Dedifferentiated amniotic fluid mesenchymal stem cell (primary cell): Measurements from ENCODE around the gene TMEM88.
A peak's percentile ranks its signal among the peaks of the same experiment; 100 is the strongest.
"Not testable (repeated sequence)": the region's sequence is repeated elsewhere in the genome, so short reads cannot be mapped to it uniquely, and the experiment has no call there.

ENCODE experiments used
- DNase-seq: peaks from one replicate; pipeline ENCODE4 v3.0.0-alpha.2; 2016; ENCODE audit errors: extremely low spot score

The TMEM88 gene, protein sequence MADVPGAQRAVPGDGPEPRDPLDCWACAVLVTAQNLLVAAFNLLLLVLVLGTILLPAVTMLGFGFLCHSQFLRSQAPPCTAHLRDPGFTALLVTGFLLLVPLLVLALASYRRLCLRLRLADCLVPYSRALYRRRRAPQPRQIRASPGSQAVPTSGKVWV

DNA sequence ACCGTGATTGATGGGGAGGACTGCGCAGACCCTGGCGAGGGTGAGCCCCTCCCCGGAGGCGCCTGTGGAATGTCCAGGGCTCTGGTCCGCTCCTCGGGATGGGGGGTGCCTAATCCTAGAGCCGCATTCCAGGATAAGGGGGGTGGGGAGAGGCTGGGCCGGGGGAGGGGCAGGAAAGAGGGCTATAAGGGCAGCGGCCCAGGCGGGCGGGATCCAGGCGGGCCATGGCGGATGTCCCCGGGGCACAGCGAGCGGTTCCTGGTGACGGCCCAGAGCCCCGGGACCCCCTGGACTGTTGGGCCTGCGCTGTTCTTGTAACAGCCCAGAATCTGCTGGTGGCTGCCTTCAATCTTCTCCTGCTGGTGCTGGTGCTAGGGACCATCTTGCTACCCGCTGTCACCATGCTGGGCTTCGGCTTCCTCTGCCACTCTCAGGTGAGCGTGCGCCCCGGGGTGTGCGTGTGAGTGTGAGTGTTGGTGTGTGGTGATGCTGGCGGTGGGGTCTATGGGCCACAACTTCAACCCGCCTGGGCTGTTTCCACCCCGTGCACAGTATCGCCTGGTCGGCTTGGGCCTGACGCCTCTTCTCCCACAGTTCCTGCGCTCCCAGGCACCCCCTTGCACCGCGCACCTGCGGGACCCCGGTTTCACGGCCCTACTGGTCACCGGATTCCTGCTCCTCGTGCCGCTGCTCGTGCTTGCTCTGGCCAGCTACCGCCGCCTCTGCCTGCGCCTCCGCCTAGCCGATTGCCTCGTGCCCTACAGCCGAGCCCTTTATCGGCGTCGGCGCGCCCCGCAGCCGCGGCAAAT lies at the start of gene TMEM88:
TMEM88 (plus strand) TSS at position 216 of the 809 bp plus-strand sequence; CDS start at position 225, 9 bp downstream.
- no peak for DNase-seq

DNA sequence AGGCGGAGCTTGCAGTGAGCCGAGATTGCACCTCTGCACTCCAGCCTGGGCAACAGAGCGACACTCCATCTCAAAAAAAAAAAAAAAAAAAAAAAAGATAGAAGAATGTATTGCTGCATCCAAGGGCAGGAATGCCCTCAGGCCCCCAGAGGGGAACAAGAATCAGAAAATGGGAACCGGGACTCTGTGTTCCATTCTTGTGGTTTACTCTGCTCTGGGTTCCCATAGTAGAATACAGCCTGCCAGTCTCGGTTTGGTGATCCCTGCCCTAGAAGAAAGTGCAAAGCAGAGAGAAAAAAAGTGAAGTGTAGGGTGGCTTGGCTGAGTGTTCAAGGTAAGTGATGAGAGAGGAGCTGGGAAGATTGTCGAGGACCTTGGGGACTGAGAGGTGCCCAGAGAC lies 48.3 kb upstream of the TMEM88 start:
- no peak for DNase-seq

DNA sequence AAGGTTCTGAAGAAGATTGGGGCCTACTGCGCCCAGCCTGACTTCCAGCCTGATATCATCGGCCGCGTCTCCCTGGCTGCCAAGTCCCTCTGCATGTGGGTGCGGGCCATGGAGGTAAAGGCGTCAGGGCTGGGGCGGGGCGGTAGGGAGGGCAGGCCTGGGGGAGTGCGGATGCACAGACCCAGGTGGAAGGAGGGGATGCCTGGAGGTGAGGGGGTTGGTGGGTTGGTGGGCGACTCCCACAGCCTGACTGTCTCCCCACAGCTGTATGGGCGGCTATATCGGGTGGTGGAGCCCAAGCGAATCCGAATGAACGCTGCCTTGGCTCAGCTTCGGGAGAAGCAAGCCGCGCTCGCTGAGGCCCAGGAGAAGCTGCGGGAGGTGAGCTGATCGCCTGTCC lies 47.7 kb upstream of the TMEM88 start:
- no peak for DNase-seq

DNA sequence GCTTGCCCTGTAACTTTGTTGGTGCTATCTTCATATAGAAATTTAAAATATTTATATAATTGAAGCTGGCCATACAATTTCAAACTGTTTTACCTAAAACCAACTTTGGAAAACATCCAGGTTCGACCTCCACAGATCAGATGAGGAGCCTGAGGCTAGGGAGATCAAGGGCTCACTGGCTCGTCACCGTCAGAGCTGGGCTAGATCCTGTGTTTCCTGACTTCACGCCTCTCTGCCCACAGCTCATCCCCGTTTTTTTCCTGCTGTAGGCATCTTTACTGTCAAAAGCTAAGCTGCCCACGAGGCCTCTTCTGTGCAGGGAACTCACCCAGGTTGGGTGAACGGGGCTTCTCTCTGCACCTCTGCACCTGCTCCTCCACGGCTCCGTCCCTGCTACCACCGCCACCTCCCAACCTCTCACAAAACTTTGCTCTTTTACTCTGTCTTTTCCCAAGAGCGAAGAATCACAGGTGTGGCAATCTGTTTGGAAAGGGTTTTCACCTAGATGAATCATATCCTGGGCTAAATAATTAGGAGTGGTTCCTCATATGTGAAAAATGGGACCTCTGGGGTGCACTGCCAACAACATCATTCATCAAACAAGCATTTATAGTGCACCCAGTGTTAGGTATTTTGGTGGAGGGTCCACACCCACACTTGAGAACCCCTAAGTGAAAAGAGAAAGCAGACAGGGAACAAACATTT lies 45.6 kb upstream of the TMEM88 start:
- no peak for DNase-seq

DNA sequence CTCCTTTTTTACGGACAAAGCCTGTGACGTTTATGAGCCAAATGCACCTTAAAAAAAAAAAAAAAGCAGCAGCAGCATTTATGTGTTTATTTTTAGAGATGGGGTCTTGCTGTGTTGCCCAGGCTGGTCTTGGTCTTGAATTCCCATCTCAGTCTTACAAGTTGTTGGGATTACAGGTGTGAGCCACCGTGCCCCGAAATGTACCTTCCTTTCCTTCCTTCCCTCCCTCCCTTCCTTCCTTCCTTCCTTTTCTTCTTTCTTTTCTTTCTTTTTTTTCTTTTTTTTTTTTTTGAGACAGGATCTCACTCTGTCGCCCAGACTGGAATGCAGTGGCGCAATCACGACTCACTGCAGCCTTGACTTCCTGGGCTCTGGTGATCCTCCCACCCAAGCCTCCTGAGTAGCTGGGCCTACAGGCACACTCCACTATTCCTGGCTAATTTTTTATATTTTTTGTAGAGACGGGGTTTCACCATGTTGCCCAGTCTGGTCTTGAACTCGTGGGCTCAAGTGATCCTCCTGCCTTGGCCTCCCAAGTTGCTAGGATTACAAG lies 45.0 kb upstream of the TMEM88 start:
- DNase-seq: not testable (repeated sequence)

DNA sequence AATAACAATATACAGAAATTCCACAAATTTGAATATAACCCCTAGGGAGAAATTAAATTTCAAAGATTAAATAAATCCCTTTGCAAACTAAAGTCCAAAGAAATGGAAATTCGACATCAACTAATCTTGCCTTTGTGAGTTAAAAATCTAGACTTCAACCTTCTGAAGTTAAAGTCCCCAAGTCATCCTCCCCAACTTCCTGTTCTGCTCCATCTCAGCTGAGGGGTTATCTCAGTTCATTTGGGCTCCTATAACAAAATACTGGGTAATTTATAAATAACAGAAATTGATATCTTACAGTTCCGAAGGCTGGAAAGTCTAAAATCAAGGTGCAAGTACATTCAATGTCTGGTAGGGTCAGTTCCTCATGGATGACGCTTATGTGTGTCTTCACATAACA lies 43.6 kb upstream of the TMEM88 start:
- DNase-seq: no peak

DNA sequence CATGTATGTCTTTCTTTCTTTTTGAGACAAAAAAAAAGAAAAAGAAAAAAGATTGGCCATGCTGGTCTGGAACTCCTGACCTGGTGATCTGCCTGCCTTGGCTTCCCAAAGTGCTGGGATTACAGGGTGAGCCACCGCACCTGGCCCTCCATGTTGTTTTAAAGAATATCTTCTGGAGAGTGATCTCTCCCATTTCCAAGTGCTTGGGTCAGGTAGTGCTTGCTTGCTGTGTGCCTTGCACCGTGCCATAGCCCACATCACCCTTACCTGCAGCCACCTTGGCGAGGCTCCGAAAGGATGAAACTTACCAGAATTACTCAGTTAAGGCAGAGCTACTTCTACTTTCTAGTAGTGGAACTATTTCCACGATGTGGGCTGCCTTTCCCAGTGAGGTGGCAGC lies 39.9 kb upstream of the TMEM88 start:
- no peak for DNase-seq

DNA sequence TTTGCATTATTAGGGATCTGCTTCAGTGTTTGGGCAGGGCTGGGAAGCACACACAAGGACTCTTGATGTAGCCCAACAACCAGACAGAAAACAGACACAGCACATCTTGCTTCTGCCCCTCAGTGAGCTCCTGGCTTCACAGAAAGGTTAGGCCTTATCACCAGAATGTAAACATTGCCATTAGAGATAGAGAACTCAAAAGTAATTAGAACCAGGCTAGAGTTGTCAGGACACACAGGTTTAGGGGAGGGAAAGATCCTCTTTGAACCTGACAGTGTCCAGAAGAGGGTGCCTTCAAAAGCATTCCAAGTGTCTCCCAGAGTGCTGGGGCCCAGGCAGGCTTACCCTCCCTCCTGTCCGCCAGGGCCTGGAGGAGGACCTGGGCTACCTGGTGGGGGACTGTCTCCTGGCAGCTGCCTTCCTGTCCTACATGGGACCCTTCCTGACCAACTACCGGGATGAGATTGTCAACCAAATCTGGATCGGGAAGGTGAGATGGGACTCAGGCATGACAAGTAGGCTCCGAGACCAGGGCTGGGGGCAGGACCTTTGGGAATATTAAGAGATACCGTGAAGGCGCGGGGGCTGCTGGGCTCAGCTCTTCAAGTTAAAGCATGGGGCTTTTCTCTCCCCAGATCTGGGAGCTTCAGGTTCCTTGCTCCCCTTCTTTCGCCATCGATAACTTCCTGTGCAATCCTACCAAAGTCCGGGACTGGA lies 37.8 kb upstream of the TMEM88 start:
- no peak for DNase-seq

DNA sequence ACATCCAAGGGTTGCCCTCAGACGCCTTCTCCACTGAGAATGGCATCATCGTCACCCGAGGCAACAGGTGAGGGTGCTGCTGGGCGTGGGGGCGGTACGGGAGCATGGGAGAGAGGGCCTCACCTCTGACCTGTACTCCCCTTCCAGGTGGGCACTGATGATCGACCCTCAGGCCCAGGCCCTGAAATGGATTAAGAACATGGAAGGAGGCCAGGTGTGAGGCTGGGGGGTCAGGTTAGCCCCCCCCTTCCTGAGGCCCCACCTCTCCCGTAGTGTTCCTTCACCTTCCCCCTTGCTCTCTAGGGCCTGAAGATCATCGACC lies 37.3 kb upstream of the TMEM88 start:
- no peak for DNase-seq

DNA sequence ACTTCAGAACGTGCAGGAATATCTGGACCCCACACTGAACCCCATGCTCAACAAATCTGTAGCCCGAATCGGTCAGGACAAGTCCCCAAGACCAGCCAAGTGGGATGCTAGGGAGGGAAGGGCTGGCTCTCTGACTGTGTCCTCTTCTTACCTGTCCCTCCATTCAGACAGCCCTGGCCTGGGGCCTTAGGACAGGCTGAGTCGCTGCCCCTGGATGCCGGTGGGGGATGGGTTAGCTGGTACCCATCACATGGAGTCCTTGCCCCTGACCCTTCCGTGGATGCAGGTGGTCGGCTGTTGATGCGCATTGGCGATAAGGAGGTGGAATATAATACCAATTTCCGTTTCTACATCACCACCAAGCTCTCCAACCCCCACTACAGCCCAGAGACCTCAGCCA lies 36.8 kb upstream of the TMEM88 start:
- no peak for DNase-seq

DNA sequence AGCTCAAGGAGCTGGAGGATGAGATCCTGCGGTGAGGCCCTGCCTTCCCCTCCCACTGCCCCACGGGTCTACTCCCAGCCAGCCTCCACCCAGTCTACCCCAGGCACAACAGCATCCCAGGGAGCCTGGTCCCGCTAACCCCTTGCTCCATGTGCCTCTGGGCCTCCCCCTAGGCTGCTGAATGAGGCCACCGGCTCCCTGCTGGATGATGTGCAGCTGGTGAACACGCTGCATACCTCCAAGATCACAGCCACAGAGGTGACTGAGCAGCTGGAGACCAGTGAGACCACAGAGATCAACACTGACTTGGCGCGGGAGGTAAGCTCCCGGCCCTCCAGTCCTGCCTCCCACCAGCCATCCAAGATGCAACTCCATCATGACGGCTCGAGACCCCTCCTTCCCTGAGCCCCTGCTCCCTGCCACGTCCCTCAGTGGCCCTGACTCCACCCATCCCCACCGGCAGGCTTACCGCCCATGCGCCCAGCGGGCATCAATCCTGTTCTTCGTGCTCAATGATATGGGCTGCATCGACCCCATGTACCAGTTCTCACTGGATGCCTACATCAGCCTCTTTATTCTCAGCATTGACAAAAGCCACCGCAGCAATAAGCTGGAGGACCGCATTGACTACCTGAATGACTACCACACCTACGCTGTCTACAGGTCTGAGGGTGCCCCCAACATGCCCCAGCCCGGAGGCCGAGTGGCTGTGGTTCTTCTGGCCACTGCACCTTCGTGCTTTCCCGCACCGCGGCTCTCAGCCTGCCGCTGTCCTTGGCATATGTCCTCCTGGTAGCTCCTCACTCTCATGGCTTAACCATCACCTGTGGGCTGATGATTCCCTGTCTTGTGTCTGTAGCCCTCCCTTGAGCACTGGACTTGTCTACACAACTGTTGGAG lies 35.9 kb upstream of the TMEM88 start:
- no peak for DNase-seq

DNA sequence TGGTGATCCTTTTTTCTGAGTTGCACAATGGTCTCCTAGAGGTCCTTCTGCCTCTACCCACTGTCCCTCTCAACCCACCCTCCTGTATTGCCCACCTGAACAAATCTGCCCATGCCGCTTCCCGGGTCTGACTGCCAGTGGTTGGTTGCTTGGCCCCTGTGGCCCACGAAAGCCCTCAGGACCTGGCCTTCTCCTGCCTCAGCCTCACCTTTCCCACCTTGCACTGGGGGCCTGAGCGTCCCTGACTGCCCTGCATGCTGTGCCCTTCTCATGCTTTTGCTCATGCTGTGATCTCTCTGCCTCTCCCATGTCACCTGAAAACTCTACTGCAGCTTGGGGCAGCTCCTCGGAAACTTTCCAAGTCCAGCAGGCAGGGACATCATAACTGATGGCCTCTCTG lies 34.6 kb upstream of the TMEM88 start:
- no peak for DNase-seq

DNA sequence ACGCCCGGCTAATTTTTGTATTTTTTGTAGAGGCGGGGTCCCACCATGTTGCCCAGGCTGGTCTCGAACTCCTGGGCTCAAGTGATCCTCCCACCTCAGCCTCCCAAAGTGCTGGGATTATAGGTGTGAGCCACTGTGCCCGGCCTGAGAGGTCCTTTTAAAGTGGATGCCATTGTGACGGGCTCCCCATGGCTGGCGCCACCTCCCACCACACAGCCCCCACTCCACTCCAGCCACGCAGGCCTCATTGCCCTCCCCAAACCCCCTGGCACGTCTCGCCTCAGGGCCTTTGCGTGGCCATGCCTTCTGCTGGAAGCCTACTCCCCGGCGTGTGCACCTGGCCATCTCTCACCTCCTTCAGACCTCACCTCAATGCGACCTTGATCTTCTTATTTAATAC lies 32.7 kb upstream of the TMEM88 start:
- DNase-seq: no peak

DNA sequence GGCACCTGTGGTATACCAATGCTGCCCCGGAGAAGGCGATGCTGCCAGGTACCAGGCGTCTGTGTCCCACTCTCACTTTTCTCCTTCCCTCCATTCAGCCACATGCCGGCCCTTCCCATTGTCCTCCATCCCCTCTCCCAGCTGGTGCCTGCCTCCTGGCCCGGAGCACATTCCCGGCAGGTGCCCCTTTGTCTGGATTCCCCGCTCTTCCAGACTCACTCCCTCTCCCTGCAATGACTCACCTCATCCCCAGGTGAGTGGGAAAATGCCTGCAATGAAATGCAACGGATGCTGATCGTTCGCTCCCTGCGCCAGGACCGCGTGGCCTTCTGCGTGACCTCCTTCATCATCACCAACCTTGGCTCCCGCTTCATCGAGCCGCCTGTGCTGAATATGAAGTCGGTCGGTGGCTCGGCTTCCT lies 31.3 kb upstream of the TMEM88 start:
- no peak for DNase-seq

DNA sequence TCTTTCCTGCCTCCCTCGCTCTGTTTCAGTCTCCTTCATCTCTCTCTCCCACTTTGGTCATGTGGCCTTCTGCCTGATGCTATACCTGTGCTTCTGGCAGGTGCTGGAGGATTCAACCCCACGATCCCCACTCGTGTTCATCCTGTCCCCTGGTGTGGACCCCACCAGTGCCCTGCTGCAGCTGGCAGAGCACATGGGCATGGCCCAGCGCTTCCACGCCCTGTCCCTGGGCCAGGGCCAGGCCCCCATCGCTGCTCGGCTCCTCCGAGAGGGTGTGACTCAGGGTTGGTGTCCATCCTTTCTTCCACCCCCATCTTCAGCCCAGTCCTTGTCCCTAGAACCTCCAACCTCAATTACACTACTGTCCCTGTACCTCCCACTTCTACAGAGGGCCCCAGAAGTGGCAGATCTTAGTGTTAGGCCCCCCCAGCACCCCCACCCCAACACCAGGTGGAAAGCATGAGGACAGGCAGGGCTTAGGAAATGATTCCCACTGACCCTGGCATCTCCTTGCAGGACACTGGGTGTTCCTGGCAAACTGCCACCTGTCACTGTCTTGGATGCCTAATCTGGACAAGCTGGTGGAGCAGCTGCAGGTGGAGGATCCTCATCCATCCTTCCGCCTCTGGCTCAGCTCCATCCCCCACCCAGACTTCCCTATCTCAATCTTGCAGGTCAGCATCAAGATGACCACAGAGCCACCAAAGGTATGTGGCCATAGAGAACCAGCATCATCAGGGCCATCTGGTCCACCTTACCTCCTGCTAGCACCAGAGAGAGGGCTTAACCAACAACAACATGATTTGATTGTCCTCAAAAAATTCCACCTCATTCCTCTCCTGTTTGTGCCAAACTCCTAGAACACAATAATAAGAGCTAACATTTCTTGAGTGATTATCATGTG lies 30.6 kb upstream of the TMEM88 start:
- no peak for DNase-seq

DNA sequence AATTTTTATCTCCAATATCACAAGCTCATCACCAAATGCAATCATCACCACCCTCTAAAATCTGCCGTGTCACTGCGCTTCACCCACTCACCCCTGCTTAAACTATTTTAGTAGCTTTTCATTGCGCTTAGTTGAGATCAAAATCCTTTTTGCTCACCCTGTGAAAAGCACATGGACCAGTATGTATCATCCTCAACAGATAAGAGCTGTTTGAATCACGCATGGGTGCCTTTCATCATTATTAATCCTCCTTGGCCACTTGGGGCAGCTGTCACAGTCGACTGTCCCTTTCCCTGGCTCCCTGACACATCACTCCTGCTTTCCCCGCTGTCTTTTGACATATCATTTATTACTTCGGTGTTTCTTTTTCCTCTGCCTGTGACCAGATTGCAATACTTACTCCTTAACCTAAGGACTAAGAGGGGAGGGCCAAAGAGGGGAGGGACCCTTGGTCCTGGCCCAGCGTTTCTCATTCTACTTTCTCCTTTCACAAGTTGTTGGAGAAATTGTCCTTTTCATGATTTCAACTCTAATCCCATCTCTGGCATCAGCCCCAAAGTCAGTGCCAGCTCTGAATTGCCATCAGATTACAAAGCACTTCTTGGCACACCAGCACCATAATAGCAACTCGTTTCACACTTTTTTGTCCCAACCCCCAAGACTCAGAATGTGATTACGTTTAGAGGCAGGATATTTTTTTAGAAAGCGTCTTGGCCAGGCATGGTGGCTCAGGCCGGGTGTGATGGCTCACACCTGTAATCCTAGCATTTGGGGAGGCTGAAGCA lies 29.5 kb upstream of the TMEM88 start:
- peak; percentile 21 for DNase-seq

DNA sequence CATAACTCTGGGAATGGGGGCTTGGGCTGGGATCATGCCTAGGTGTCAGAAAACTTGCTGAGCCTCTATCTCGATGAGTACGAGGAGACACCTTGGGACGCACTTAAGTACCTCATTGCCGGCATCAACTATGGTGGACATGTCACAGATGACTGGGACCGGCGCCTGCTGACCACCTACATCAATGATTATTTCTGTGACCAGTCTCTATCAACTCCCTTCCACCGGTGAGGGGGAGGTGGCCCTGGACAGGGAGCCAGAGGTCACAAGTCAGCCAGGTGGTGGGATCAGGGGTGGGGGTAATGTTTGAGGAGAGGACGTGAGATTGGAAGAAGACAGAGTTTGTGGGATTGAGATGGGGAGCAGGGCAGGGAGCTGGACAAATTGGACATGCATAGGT lies 24.2 kb upstream of the TMEM88 start:
- no peak for DNase-seq

DNA sequence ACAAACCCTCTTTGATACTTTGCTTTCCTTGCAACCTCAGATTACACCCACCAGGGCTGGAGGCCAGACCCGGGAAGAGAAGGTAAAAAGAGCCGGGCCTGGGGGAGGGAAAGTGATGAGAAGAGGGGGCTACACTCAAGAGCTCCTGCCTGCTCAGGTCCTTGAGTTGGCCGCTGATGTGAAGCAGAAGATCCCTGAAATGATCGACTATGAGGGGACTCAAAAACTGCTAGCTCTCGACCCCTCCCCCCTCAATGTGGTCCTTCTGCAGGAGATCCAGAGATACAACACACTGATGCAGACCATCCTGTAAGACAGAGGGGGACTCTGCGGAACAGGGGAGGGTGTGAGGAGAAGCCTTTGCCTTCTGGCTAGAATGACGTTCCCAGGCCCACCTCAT lies 23.6 kb upstream of the TMEM88 start:
- DNase-seq: no peak

DNA sequence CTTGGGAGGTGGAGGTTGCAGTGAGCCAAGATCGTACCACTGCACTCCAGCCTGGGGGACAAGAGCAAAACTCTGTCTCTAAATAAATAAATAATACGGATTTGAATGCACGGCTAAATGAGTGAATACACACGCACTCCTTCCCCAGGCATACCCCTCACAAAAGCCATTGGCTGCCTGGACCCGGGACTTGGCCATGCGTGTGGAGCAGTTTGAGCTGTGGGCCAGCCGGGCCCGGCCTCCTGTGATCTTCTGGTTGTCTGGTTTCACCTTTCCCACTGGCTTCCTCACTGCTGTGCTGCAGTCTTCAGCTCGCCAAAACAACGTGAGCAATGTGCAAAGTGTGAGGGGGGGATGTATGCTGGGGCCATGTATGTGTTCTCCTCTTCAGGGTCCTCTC lies 22.4 kb upstream of the TMEM88 start:
- no peak for DNase-seq
